GM23338 (cell line): Measurements from ENCODE around the gene KIFC1. TPM values are rescaled to one million over a fixed set of nuclear protein-coding genes. Genes with fewer than 3 reads are reported as not detected.

ENCODE experiments used
- ATAC-seq: fragments of 200-7000 bp; cut with Tn5 transposase; 3 replicates; pipeline ENCODE4 v1.9.1; 2020
- DNase-seq: peaks from one replicate; pipeline ENCODE4 v3.0.0-alpha.2; 2015; ENCODE audit warnings: low spot score
- H2AFZ ChIP-seq: fragments of 200-600 bp; sonication (generic); 2 replicates; pipeline ENCODE4 v1.8.0; 2016; ENCODE audit warnings: antibody characterized with exemption, mild to moderate bottlenecking, moderate library complexity
- H3F3A ChIP-seq: fragments of 200-600 bp; sonication (generic); replicated peaks from 2 replicates; pipeline ENCODE4 v1.8.0; 2017; ENCODE audit warnings: antibody characterized with exemption, mixed run types, low read depth
- H3K27ac ChIP-seq: fragments of 200-600 bp; sonication (generic); 2 replicates; pipeline ENCODE4 v1.6.1; 2016; ENCODE audit warnings: low read depth
- H3K27me3 ChIP-seq: fragments of 200-600 bp; sonication (generic); 2 replicates; pipeline ENCODE4 v1.8.0; 2016; ENCODE audit warnings: mild to moderate bottlenecking, mixed run types, moderate library complexity; ENCODE audit not compliant: insufficient read depth
- H3K36me3 ChIP-seq: fragments of 200-600 bp; sonication (generic); 2 replicates; pipeline ENCODE4 v1.8.0; 2016; ENCODE audit warnings: mild to moderate bottlenecking; ENCODE audit not compliant: insufficient read depth
- H3K4me1 ChIP-seq: fragments of 200-600 bp; sonication (generic); 2 replicates; pipeline ENCODE4 v1.8.0; 2016; ENCODE audit warnings: mild to moderate bottlenecking, moderate library complexity; ENCODE audit not compliant: insufficient read depth
- H3K4me2 ChIP-seq: fragments of 200-600 bp; sonication (generic); 2 replicates; pipeline ENCODE4 v1.7.1; 2017; ENCODE audit warnings: mixed run types
- H3K4me3 ChIP-seq: fragments of 200-600 bp; sonication (generic); 2 replicates; pipeline ENCODE4 v1.6.1; 2016; ENCODE audit warnings: mixed run types
- H3K79me2 ChIP-seq: fragments of 200-600 bp; sonication (generic); replicated peaks from 2 replicates; pipeline ENCODE4 v1.8.0; 2017; ENCODE audit warnings: mild to moderate bottlenecking; ENCODE audit not compliant: insufficient read depth
- H3K9me2 ChIP-seq: fragments of 200-600 bp; sonication (generic); 2 replicates; pipeline ENCODE4 v1.8.0; 2017; ENCODE audit not compliant: insufficient read depth
- H4K20me1 ChIP-seq: fragments of 200-600 bp; sonication (generic); replicated peaks from 2 replicates; pipeline ENCODE4 v1.8.0; 2017; ENCODE audit warnings: mild to moderate bottlenecking; ENCODE audit not compliant: insufficient read depth
- H3K27ac Mint-ChIP-seq: 2 replicates; pipeline ENCODE4 v1.8.0; 2020; ENCODE audit warnings: inconsistent platforms, mild to moderate bottlenecking, moderate library complexity, mixed read lengths
- H3K27me3 Mint-ChIP-seq: 3 replicates; pipeline ENCODE4 v1.8.0; 2022; ENCODE audit warnings: low read depth, mild to moderate bottlenecking, moderate library complexity, mixed read lengths, inconsistent platforms; ENCODE audit not compliant: insufficient read depth, poor library complexity
- H3K36me3 Mint-ChIP-seq: 3 replicates; pipeline ENCODE4 v1.8.0; 2021; ENCODE audit warnings: low read depth, mild to moderate bottlenecking, inconsistent platforms, moderate library complexity, mixed read lengths
- H3K4me1 Mint-ChIP-seq: 3 replicates; pipeline ENCODE4 v1.8.0; 2020; ENCODE audit warnings: mild to moderate bottlenecking, inconsistent platforms, mixed read lengths
- H3K4me3 Mint-ChIP-seq: 3 replicates; pipeline ENCODE4 v1.8.0; 2021; ENCODE audit warnings: moderate library complexity, mild to moderate bottlenecking, inconsistent platforms, mixed read lengths
- H3K9me3 Mint-ChIP-seq: 3 replicates; pipeline ENCODE4 v1.8.0; 2020; ENCODE audit warnings: moderate library complexity, mild to moderate bottlenecking, inconsistent platforms, mixed read lengths
- CTCF ChIP-seq, 2 experiments: fragments of 200-600 bp in 1 of 2; sonication (generic) in 1 of 2; conservative IDR thresholded peaks; 2 replicates each; pipeline versions ENCODE4 v1.5.1 to v1.6.1; 2016 to 2017; ENCODE audit warnings: antibody characterized with exemption in 2 of 2, low read depth in 2 of 2, mild to moderate bottlenecking in 2 of 2, moderate library complexity in 1 of 2
- EZH2 ChIP-seq: fragments of 200-600 bp; sonication (generic); IDR thresholded peaks from one replicate; pipeline ENCODE4 v1.8.0; 2017; ENCODE audit warnings: antibody characterized with exemption, mild to moderate bottlenecking, low read depth; ENCODE audit not compliant: unreplicated experiment
- JUNB ChIP-seq: IDR thresholded peaks from one replicate; pipeline ENCODE4 v1.6.1; 2016; ENCODE audit warnings: antibody characterized with exemption; ENCODE audit not compliant: unreplicated experiment
- STAT1 ChIP-seq: IDR thresholded peaks from one replicate; pipeline ENCODE4 v1.6.1; 2016; ENCODE audit warnings: antibody characterized with exemption; ENCODE audit not compliant: unreplicated experiment
- ZNF114 ChIP-seq: fragments of 250-450 bp; sonication (Bioruptor Pico); IDR thresholded peaks from 2 replicates; pipeline ENCODE4 v1.5.0; 2020; ENCODE audit warnings: mild to moderate bottlenecking, moderate library complexity
- ZNF462 ChIP-seq: fragments of 250-450 bp; sonication (Bioruptor Pico); IDR thresholded peaks from 2 replicates; pipeline ENCODE4 v1.5.0; 2020; ENCODE audit warnings: mild to moderate bottlenecking, moderate library complexity
- polyA plus RNA-seq: library from polyadenylated mRNA; unstranded; fragments of >200 nt; fragmentation: Nextera tagmentation; extraction: Ambion mirVana; gene quantifications from 2 replicates; pipeline ENCODE4 v1.2.1, GENCODE V29; 2016
- total RNA-seq: library from RNA; depleted of rRNA; stranded (reverse); fragments of >200 nt; shearing (Covaris generic); gene quantifications from 2 replicates; pipeline ENCODE4 v1.2.3, GENCODE V29; 2014

KIFC1 gene
- total and polyA plus RNA-seq, 2 experiments from 2014 or later: 10.3 to 61.7 TPM

- TF ChIP-seq ZNF462 (CRISPR knock-in tag) (no peak), ZNF114 (CRISPR knock-in tag) (no peak), JUNB (no peak), CTCF (conservative IDR thresholded peaks at IDR 0.05; ENCODE audit: low read depth in 2 of 2) (no peak), STAT1 (no peak), EZH2 (no peak)
Observed at GRCh38 chr6:33405386-33405940, 13.8 kb downstream of the KIFC1 start (continued).

GRCh38 chr6:33406126-33406525 is 14.5 kb downstream of the KIFC1 start:
- DNase-seq: no peak
- no peak overlapping the region for H3K4me2 ChIP-seq
- H3K36me3 ChIP-seq: peaks cover 46% of the 10 kb centered on the region
- H3K36me3 Mint-ChIP-seq: peaks cover 63% of the 10 kb centered on the region
- peaks cover 4% of the 10 kb centered on the region; the same call in 1 of the 2 replicates for H4K20me1 ChIP-seq
- no peak overlapping the region for H3K4me3 Mint-ChIP-seq
- H3K9me3 Mint-ChIP-seq: no peaks in the 10 kb centered on the region
- no peaks in the 10 kb centered on the region for H3K27me3 ChIP-seq
- no peak for ATAC-seq
- H3K4me3 ChIP-seq: no peak overlapping the region
- H3K27ac ChIP-seq: no peak overlapping the region
- peaks cover 11% of the 10 kb centered on the region for H3F3A ChIP-seq
- peaks cover 7% of the 10 kb centered on the region for H3K27me3 Mint-ChIP-seq
- no peak overlapping the region for H2AFZ ChIP-seq
- 0 out of 2 replicates have a peak, but pooled peaks cover 4% of the 10 kb centered on the region for H3K79me2 ChIP-seq
- H3K4me1 Mint-ChIP-seq: peaks cover 13% of the 10 kb centered on the region
- H3K9me2 ChIP-seq: no peaks in the 10 kb centered on the region
- peaks cover 5% of the 10 kb centered on the region; the same call in 1 of the 2 replicates for H3K4me1 ChIP-seq
- H3K27ac Mint-ChIP-seq: no peak overlapping the region
- no peak for TF ChIP-seq STAT1
- TF ChIP-seq EZH2: no peak
- no peak for TF ChIP-seq ZNF462 (CRISPR knock-in tag)
